Progenitor cell of endocrine pancreas (in vitro differentiated cells): ENCODE measurements around the gene RNF39. TPM values are rescaled to one million over a fixed set of nuclear protein-coding genes. Genes with fewer than 3 reads are reported as not detected.
"Not testable (repeated sequence)": the region's sequence is repeated elsewhere in the genome, so short reads cannot be mapped to it uniquely, and the experiment has no call there.

Experiments used
- DNase-seq: peaks from one replicate; pipeline ENCODE4 v3.0.0; 2021; ENCODE audit warnings: low spot score; ENCODE audit not compliant: unreplicated experiment
- H3K27ac Mint-ChIP-seq: 2 replicates; pipeline ENCODE4 v1.8.0; 2021; ENCODE audit warnings: mild to moderate bottlenecking, moderate library complexity, mixed read lengths
- H3K27me3 Mint-ChIP-seq: 2 replicates; pipeline ENCODE4 v1.8.0; 2021; ENCODE audit warnings: mixed read lengths
- H3K36me3 Mint-ChIP-seq: 2 replicates; pipeline ENCODE4 v1.8.0; 2022; ENCODE audit warnings: mixed read lengths; ENCODE audit not compliant: insufficient read depth
- H3K4me1 Mint-ChIP-seq: 2 replicates; pipeline ENCODE4 v1.8.0; 2021; ENCODE audit warnings: low read depth, mixed read lengths
- H3K4me3 Mint-ChIP-seq: 2 replicates; pipeline ENCODE4 v1.8.0; 2021; ENCODE audit warnings: low read depth, mild to moderate bottlenecking, moderate library complexity, mixed read lengths
- H3K9me3 Mint-ChIP-seq: 2 replicates; pipeline ENCODE4 v1.8.0; 2021; ENCODE audit warnings: low read depth, mixed read lengths
- total RNA-seq: library from RNA; stranded (reverse); gene quantifications from 2 replicates; pipeline ENCODE4 v1.2.1, GENCODE V29; 2021
- TF ChIP-seq, protein P1 (sequence below): fragments of 200-600 bp; sonication (generic); IDR thresholded peaks from one replicate; pipeline ENCODE4 v1.5.0; 2021; ENCODE audit warnings: antibody characterized with exemption, mild to moderate bottlenecking; ENCODE audit not compliant: unreplicated experiment

The RNF39 gene
- total RNA-seq, 1 donor from 2014 or later = not detected

DNA sequence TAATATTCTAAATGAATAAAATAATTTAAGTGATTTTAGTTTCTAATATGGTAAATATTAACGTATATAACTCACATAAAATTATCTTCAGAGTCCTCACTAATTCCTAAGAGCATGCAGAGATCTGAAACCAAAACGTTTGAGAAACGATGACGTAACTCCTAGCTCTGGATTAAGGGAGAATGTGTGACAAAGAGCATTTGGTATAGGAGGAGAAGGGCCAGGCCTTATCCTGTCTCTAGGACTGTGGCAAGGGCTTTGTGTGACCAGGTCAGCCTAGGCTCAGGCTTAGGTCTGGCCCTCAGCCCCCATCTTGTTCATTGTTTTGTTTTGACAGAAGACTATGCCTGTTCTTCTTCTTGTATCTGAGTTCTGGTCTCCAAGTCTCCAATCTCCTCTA, 33.7 kb downstream of the RNF39 start:
- Mint-ChIP-seq H3K4me3 (no peak overlapping the region), H3K4me1 (no peaks in the 10 kb centered on the region), H3K9me3 (no peaks in the 10 kb centered on the region), H3K36me3 (no peaks in the 10 kb centered on the region), H3K27me3 (no peaks in the 10 kb centered on the region), H3K27ac (no peak overlapping the region)
- DNase-seq = no peak
- TF ChIP-seq, protein P1, sequence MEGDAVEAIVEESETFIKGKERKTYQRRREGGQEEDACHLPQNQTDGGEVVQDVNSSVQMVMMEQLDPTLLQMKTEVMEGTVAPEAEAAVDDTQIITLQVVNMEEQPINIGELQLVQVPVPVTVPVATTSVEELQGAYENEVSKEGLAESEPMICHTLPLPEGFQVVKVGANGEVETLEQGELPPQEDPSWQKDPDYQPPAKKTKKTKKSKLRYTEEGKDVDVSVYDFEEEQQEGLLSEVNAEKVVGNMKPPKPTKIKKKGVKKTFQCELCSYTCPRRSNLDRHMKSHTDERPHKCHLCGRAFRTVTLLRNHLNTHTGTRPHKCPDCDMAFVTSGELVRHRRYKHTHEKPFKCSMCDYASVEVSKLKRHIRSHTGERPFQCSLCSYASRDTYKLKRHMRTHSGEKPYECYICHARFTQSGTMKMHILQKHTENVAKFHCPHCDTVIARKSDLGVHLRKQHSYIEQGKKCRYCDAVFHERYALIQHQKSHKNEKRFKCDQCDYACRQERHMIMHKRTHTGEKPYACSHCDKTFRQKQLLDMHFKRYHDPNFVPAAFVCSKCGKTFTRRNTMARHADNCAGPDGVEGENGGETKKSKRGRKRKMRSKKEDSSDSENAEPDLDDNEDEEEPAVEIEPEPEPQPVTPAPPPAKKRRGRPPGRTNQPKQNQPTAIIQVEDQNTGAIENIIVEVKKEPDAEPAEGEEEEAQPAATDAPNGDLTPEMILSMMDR = no peak

DNA sequence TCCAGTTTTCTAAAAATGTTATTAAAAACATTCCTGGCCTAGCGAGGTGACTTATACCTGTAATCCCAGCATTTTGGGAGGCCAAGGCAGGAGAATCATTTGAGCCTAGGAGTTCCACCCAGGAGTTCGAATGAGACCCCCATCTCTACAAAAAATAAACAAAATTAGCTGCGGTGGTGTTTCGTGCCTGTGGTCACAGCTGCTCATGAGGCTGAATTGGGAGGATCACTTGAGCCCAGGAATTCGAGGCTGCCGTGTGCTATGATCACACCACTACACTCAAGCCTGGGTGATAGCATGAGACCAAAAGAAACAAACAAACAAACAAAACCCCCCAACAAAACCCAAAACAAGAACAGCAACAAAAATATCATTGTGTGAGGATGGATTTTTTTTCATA, 34.3 kb downstream of the RNF39 start:
- Mint-ChIP-seq H3K4me3 (no peak overlapping the region), H3K9me3 (no peaks in the 10 kb centered on the region), H3K27me3 (no peaks in the 10 kb centered on the region), H3K36me3 (no peaks in the 10 kb centered on the region), H3K4me1 (no peaks in the 10 kb centered on the region), H3K27ac (no peak overlapping the region)
- TF ChIP-seq, protein P1 = no peak
- no peak for DNase-seq

DNA sequence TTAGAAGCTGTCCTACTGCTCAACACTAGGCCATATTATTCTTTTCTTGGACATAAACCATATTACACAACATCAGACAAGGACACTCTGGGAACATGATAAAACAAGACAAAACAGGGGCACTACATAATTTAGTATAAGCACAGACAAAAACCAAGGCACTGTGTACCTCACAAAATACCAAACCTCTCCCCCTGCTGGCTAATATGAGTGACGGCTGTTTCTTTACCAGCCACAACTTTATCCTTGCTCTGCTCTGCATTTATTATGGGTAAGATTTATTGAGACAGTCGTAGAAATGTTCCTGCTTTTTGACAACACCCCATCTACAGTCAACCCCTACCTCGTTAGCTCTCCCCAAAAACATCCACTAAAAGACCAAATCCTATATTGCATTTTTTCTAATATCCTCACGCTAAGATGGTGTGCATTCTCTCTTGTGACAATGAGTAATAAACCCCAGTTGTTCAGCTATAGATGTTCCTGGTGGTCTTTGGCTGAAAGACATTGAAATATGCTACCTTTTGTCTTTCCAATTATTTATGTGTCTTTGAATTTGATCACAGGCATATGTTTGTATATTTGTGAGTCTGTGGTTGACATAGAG, 38.3 kb downstream of the RNF39 start:
- no peaks in the 10 kb centered on the region for H3K9me3 Mint-ChIP-seq
- no peak overlapping the region for H3K27ac Mint-ChIP-seq
- TF ChIP-seq, protein P1 = peak; percentile 58
- H3K4me1 Mint-ChIP-seq = no peaks in the 10 kb centered on the region
- DNase-seq = no peak
- peaks cover 4% of the 10 kb centered on the region for H3K36me3 Mint-ChIP-seq
- H3K27me3 Mint-ChIP-seq = no peaks in the 10 kb centered on the region
- H3K4me3 Mint-ChIP-seq = no peak overlapping the region

DNA sequence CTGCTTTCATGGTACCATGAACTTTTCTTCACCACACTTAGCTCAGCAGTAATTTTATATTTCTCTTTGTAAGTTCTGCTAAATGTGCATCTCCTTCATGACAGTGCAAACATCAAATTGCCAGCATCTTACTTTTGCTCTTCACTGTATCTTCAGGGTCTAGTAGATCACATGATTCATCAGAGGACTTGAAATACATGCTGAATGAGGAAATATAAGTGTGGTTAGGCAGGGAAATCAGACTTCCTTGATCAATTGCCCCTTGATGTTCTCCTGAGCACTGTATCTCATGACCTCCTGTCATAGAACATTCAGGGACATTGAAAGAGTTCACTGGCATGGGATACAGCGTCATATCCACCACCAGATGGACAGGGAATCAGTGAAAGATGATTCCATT, 39.8 kb downstream of the RNF39 start:
- Mint-ChIP-seq H3K4me3 (no peak overlapping the region), H3K27me3 (no peaks in the 10 kb centered on the region), H3K4me1 (peaks cover 3% of the 10 kb centered on the region), H3K9me3 (no peaks in the 10 kb centered on the region), H3K27ac (no peak overlapping the region), H3K36me3 (peaks cover 4% of the 10 kb centered on the region)
- TF ChIP-seq, protein P1 = no peak
- DNase-seq = no peak

DNA sequence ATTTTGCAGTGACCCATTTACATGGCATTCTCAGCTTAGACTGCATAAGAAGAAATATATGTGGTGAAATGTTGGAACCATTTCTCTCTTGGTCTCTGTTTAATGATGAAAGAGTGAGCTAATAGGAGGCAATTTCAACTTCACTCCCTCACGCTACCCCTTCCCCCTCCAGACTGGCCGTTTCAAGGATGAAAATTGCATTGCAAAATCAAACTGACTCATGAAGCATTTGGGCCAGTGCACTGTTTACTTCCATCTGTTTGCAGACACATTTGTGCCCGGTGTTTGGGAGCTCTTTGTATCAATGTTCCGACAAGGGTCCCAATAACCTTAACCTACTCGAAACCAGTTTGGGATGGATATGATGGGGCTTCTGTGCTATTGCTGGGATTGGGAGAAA, 42.1 kb downstream of the RNF39 start:
- H3K27ac Mint-ChIP-seq, H3K4me1 Mint-ChIP-seq, DNase-seq, H3K4me3 Mint-ChIP-seq, H3K36me3 Mint-ChIP-seq, H3K27me3 Mint-ChIP-seq, H3K9me3 Mint-ChIP-seq: not testable (repeated sequence)

DNA sequence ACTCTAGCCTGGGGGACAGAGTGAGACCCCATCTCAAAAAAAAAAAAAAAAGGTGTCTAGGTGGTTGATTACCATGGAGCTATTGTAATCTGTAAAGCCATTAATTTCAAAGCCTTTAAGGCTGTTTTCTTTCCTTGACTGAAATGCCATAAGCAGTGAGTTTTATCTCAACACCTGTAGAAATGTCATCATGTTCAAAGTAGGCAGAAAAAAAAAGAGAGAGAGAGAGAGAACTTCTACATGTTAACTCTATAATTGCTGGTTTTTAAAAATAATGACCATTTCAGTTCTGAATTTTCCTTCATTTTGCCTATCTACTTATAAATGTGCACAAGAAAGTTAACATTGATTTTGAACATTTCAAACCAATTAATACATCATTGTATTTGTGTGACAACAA, 44.2 kb downstream of the RNF39 start:
- H3K4me3 Mint-ChIP-seq = no peak overlapping the region
- H3K27me3 Mint-ChIP-seq = no peaks in the 10 kb centered on the region
- H3K27ac Mint-ChIP-seq = no peak overlapping the region
- H3K4me1 Mint-ChIP-seq = peaks cover 3% of the 10 kb centered on the region
- TF ChIP-seq, protein P1 = no peak
- no peak for DNase-seq
- peaks cover 9% of the 10 kb centered on the region for H3K9me3 Mint-ChIP-seq
- H3K36me3 Mint-ChIP-seq = peaks cover 8% of the 10 kb centered on the region
